ENCODE results near the gene CCN2. TPM values are rescaled to one million over a fixed set of nuclear protein-coding genes. Genes with fewer than 3 reads are reported as not detected.

CCN2 gene
- total RNA-seq, 1 donor from 2014 or later: 118 TPM

DNA sequence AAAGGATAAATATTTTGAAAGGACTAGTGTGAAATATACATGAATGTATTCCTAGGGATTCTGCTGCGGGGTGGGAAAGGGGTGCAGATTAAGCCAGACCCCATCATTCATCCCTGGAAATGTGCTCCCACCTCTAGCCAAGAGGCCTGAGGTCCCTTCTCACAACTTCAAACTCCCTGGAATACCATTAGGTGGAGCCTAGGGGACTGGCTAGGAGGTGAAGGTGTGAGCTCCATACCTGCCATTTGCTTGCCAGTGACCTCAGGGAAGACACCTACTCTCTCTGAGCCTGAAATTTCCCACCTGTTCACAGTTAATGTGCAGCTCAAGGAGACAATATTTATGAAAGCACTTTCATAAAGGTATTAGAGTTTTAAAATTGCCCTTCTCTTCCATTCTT is 4.7 kb upstream of the CCN2 start:
- no peaks in the 10 kb centered on the region for H3K27me3 ChIP-seq
- TF ChIP-seq POLR2AphosphoS5 (IDR thresholded peaks at IDR 0.05; ENCODE audit: insufficient read depth in 1 of 2, low read depth in 1 of 2): no peak
- TF ChIP-seq POLR2A (IDR thresholded peaks at IDR 0.05): no peak
- TF ChIP-seq, protein P1, sequence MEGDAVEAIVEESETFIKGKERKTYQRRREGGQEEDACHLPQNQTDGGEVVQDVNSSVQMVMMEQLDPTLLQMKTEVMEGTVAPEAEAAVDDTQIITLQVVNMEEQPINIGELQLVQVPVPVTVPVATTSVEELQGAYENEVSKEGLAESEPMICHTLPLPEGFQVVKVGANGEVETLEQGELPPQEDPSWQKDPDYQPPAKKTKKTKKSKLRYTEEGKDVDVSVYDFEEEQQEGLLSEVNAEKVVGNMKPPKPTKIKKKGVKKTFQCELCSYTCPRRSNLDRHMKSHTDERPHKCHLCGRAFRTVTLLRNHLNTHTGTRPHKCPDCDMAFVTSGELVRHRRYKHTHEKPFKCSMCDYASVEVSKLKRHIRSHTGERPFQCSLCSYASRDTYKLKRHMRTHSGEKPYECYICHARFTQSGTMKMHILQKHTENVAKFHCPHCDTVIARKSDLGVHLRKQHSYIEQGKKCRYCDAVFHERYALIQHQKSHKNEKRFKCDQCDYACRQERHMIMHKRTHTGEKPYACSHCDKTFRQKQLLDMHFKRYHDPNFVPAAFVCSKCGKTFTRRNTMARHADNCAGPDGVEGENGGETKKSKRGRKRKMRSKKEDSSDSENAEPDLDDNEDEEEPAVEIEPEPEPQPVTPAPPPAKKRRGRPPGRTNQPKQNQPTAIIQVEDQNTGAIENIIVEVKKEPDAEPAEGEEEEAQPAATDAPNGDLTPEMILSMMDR (IDR thresholded peaks at IDR 0.05): no peak
- H3K9me3 ChIP-seq: no peaks in the 10 kb centered on the region
- intact Hi-C loops (cut with DNase I): loop anchor here (10.0 kb wide), 1 partner anchor 859 kb away; the partner anchor contains the start of gene RPS12
- H3K4me3 ChIP-seq: no peak overlapping the region
- no peaks in the 10 kb centered on the region for H3K36me3 ChIP-seq
- DNase-seq (ENCODE audit: extremely low spot score in 2 of 2): no peak
- H3K27ac ChIP-seq: no peak overlapping the region
- H3K4me1 ChIP-seq: peaks cover 17% of the 10 kb centered on the region

DNA sequence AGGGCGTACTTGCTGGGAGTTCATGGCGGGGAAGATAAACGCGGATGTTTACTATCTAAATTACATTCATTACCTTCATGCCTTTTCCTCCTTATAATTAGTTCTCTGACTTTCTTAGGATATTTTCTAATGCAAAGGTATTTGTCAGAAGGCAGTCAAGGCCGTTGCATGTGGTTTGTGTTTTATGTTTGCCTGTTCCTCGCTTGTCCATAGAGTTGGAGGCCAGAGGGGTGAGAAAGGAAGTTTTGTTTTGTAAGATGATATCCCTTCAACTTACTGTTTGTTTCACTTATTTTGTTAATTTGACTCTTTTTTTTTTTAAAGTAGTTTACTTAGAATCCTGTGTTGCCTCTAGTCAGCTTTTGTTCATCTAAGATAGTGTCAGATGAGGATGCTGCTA is 4.0 kb upstream of the CCN2 start:
- no peak overlapping the region for H3K4me3 ChIP-seq

DNA sequence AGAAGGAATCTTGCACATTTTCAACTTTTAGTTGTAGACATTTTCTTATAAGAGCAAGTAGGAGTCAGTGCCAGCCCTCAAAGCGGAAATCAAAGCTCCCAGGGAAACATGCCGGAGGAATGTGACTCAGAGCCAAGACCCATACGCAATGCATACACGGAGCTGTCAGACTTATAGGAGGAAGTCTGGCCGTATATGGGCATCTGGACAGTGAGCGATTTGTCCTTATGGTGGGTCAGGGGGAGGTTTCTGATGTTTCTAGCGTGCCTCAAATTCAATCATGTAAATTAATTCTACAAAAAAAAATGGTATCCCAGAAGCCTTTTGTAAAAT is 3.6 kb upstream of the CCN2 start:
- no peak for DNase-seq (ENCODE audit: extremely low spot score in 2 of 2)
- H3K4me1 ChIP-seq: peaks cover 17% of the 10 kb centered on the region
- intact Hi-C loops (cut with DNase I): loop anchor here (10.0 kb wide), 1 partner anchor 860 kb away; the partner anchor contains the start of gene RPS12
- TF ChIP-seq POLR2AphosphoS5 (IDR thresholded peaks at IDR 0.05; ENCODE audit: insufficient read depth in 1 of 2, low read depth in 1 of 2) (no peak), POLR2A (IDR thresholded peaks at IDR 0.05) (no peak)
- TF ChIP-seq, protein P1 (IDR thresholded peaks at IDR 0.05): no peak
- no peaks in the 10 kb centered on the region for H3K27me3 ChIP-seq
- H3K9me3 ChIP-seq: no peaks in the 10 kb centered on the region
- H3K27ac ChIP-seq: peak overlapping the region; percentile 16
- H3K4me3 ChIP-seq: no peak overlapping the region
- no peaks in the 10 kb centered on the region for H3K36me3 ChIP-seq

More for the DNA sequence above, 4.0 kb upstream of the CCN2 start:
- Histone ChIP-seq H3K4me1 (peaks cover 17% of the 10 kb centered on the region), H3K27me3 (no peaks in the 10 kb centered on the region), H3K9me3 (no peaks in the 10 kb centered on the region), H3K27ac (peak overlapping the region; percentile 16), H3K36me3 (no peaks in the 10 kb centered on the region)
- no peak for DNase-seq (ENCODE audit: extremely low spot score in 2 of 2)
- intact Hi-C loops (cut with DNase I): loop anchor here (10.0 kb wide), 1 partner anchor 860 kb away; the partner anchor contains the start of gene RPS12
- no peak for TF ChIP-seq POLR2AphosphoS5 (IDR thresholded peaks at IDR 0.05; ENCODE audit: insufficient read depth in 1 of 2, low read depth in 1 of 2)
- TF ChIP-seq, protein P1 (IDR thresholded peaks at IDR 0.05): no peak
- no peak for TF ChIP-seq POLR2A (IDR thresholded peaks at IDR 0.05)

DNA sequence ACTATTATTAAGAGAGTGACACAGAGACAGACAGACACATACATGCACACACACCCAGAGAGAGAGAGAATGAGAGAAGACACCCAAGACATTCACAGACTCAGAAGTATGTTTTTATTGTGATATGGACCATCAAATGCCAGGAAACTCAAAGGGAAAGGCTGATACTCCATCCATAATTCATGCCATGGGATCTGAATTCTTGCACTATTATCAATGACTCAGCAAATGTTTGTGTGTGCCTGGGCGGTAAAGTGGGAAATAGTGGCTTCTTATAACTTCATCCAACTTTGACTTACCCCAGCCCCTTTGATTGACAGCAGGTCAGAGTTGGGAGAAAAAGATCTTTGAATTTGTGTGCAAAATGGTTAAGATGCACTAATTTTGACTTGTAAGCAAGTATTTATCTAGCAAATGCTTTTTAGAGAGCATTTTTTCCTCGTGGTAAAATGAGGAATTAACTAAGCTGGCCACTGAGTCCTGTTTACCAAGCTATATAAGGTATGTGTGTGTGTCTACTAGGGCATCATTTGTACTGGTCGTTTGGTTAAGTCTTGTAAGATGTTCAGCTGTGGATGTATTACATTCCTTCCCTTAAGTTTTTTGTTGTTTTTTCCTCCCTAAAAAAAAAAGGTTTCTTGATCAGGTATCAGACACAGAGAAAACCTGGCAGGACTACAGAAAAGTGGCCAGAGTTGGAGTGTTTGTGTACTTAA is 3.0 kb upstream of the CCN2 start:
- Histone ChIP-seq H3K27me3 (no peaks in the 10 kb centered on the region), H3K9me3 (no peaks in the 10 kb centered on the region), H3K4me1 (peaks cover 17% of the 10 kb centered on the region), H3K36me3 (no peaks in the 10 kb centered on the region), H3K4me3 (no peak overlapping the region), H3K27ac (peak overlapping the region; percentile 16)
- TF ChIP-seq, protein P1 (IDR thresholded peaks at IDR 0.05): no peak
- TF ChIP-seq POLR2A (IDR thresholded peaks at IDR 0.05) (no peak), POLR2AphosphoS5 (IDR thresholded peaks at IDR 0.05; ENCODE audit: insufficient read depth in 1 of 2, low read depth in 1 of 2) (no peak)
- no peak for DNase-seq (ENCODE audit: extremely low spot score in 2 of 2)
- intact Hi-C loops (cut with DNase I): loop anchor here (10.0 kb wide), 1 partner anchor 861 kb away; the partner anchor contains the start of gene RPS12

DNA sequence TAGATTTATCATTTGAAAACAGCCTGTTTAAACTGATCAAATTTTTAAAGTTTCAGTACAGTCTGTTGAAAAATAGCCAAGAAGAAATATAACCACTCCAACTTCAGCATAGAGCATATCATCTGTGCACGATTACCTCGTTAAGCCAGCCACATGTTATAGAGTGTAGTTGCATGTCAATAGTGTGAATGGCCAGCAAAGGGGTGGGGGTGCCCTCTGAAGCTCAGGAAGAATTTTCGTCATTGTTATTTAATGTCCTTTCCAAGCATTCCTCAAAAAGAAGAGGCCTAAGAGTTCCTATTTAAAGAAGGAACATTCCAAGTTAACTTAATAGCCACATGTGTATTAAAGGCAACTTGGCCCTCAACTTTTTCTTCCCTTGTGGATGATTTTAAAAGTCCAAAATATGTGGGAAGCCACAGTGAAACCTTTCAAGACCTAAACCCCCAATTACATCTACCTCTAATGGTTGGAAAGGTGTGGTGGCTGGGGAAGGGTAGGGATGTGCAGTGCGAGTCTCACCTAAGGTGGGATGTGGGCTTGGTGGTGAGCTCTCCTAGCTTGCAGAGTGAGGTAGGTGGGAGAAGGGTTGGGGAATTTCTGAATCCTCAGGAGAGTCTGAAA is 1.8 kb upstream of the CCN2 start:
- intact Hi-C loops (cut with DNase I): loop anchor here (10.0 kb wide), 1 partner anchor 862 kb away; the partner anchor contains the start of gene RPS12
- peaks cover 21% of the 10 kb centered on the region for H3K4me1 ChIP-seq
- H3K27ac ChIP-seq: no peak overlapping the region
- H3K36me3 ChIP-seq: no peaks in the 10 kb centered on the region
- no peak for DNase-seq (ENCODE audit: extremely low spot score in 2 of 2)
- TF ChIP-seq, protein P1 (IDR thresholded peaks at IDR 0.05): no peak
- TF ChIP-seq POLR2A (IDR thresholded peaks at IDR 0.05) (no peak), POLR2AphosphoS5 (IDR thresholded peaks at IDR 0.05; ENCODE audit: insufficient read depth in 1 of 2, low read depth in 1 of 2) (no peak)
- H3K9me3 ChIP-seq: no peaks in the 10 kb centered on the region
- H3K27me3 ChIP-seq: no peaks in the 10 kb centered on the region
- no peak overlapping the region for H3K4me3 ChIP-seq

Measured in vagina (tissue), 2 donors.